Measurements from ENCODE around the gene LTF. TPM values are rescaled to one million over a fixed set of nuclear protein-coding genes. Genes with fewer than 3 reads are reported as not detected.

LTF gene
- total and polyA plus RNA-seq, 2 experiments from 2014 or later: 0.73 to 1.3 TPM

DNA sequence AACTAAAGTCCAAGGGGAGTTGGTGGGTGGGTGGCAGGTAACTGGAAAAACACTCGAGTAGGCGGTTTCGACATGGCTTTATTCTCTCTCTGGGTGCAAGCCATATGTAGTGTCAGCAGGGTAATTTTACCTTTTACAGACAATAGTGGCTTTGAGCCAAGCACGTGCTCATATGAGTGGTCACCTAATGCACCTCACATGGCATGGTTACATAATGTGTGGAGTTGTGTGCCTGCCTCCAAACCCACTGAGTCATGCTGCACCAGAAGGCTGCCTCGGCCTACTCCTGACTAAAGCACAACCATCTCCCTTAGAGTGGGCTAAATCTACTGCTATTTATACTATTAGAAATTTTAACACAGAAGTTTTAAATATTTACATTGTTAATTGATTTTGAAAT is 41.1 kb downstream of the LTF start:
- Histone ChIP-seq H4K20me1 (replicated peaks; ENCODE audit: insufficient read depth) (no peaks in the 10 kb centered on the region), H2AFZ (no peak overlapping the region), H3K4me3 (no peak overlapping the region), H3K79me2 (replicated peaks; ENCODE audit: insufficient read depth) (no peaks in the 10 kb centered on the region), H3K4me1 (ENCODE audit: insufficient read depth) (no peaks in the 10 kb centered on the region; the same call in 1 of the 2 replicates), H3K4me2 (no peak overlapping the region), H3F3A (replicated peaks; ENCODE audit: low read depth) (no peaks in the 10 kb centered on the region), H3K9me2 (ENCODE audit: insufficient read depth) (no peaks in the 10 kb centered on the region), H3K36me3 (ENCODE audit: insufficient read depth) (no peaks in the 10 kb centered on the region), H3K27ac (ENCODE audit: low read depth) (no peak overlapping the region), H3K27me3 (ENCODE audit: insufficient read depth) (no peaks in the 10 kb centered on the region)
- Mint-ChIP-seq H3K4me3 (no peak overlapping the region), H3K27me3 (ENCODE audit: insufficient read depth, low read depth, poor library complexity) (no peaks in the 10 kb centered on the region), H3K27ac (no peak overlapping the region), H3K9me3 (no peaks in the 10 kb centered on the region), H3K4me1 (peaks cover 10% of the 10 kb centered on the region; the same call in 2 of the 3 replicates), H3K36me3 (ENCODE audit: low read depth) (no peaks in the 10 kb centered on the region)
- TF ChIP-seq CREB1 (CRISPR knock-in tag; IDR thresholded peaks at IDR 0.05; ENCODE audit: low read depth): no peak
- ATAC-seq (no peak), DNase-seq (ENCODE audit: low spot score) (no peak)

DNA sequence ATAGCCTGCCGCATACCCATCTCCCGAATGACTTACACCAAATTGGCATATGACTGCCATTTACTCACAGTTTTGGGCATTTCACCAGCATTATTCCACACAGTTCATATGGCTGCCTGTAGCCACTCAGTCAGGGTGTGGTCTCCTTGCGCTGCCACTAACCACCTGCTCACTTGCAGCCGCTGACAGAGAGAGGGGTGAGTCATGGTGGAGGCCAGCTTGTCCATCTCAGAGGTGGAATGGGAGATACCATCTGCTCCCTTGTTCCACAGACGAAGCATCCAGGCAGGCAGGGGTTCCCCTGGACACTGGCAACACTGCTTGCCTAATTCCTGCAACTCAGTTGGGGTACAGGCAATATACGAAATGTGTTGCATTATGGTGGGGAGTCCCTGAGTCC is 42.1 kb downstream of the LTF start:
- Histone ChIP-seq H3K4me1 (ENCODE audit: insufficient read depth) (no peaks in the 10 kb centered on the region), H3K4me3 (no peak overlapping the region), H3K27me3 (ENCODE audit: insufficient read depth) (no peaks in the 10 kb centered on the region), H3K79me2 (replicated peaks; ENCODE audit: insufficient read depth) (no peaks in the 10 kb centered on the region), H4K20me1 (replicated peaks; ENCODE audit: insufficient read depth) (no peaks in the 10 kb centered on the region), H3K4me2 (no peak overlapping the region), H3F3A (replicated peaks; ENCODE audit: low read depth) (no peaks in the 10 kb centered on the region), H2AFZ (no peak overlapping the region), H3K9me2 (ENCODE audit: insufficient read depth) (no peaks in the 10 kb centered on the region), H3K36me3 (ENCODE audit: insufficient read depth) (no peaks in the 10 kb centered on the region), H3K27ac (ENCODE audit: low read depth) (no peak overlapping the region)
- Mint-ChIP-seq H3K36me3 (ENCODE audit: low read depth) (no peaks in the 10 kb centered on the region), H3K4me1 (peaks cover 16% of the 10 kb centered on the region; the same call in 2 of the 3 replicates), H3K9me3 (no peaks in the 10 kb centered on the region), H3K4me3 (no peak overlapping the region), H3K27me3 (ENCODE audit: insufficient read depth, low read depth, poor library complexity) (no peaks in the 10 kb centered on the region), H3K27ac (no peak overlapping the region)
- ATAC-seq (no peak), DNase-seq (ENCODE audit: low spot score) (no peak)
- TF ChIP-seq ZNF331 (CRISPR knock-in tag; IDR thresholded peaks at IDR 0.05; ENCODE audit: low read depth) (no peak), NANOG (IDR thresholded peaks at IDR 0.05; ENCODE audit: borderline replicate concordance) (no peak), CREB1 (CRISPR knock-in tag; IDR thresholded peaks at IDR 0.05; ENCODE audit: low read depth) (no peak), EZH2 (IDR thresholded peaks at IDR 0.05; ENCODE audit: low read depth, unreplicated experiment) (no peak), STAT1 (IDR thresholded peaks at IDR 0.05; ENCODE audit: unreplicated experiment) (no peak), POLR2AphosphoS5 (IDR thresholded peaks at IDR 0.05; ENCODE audit: low read depth) (no peak)
- TF ChIP-seq, protein P1, sequence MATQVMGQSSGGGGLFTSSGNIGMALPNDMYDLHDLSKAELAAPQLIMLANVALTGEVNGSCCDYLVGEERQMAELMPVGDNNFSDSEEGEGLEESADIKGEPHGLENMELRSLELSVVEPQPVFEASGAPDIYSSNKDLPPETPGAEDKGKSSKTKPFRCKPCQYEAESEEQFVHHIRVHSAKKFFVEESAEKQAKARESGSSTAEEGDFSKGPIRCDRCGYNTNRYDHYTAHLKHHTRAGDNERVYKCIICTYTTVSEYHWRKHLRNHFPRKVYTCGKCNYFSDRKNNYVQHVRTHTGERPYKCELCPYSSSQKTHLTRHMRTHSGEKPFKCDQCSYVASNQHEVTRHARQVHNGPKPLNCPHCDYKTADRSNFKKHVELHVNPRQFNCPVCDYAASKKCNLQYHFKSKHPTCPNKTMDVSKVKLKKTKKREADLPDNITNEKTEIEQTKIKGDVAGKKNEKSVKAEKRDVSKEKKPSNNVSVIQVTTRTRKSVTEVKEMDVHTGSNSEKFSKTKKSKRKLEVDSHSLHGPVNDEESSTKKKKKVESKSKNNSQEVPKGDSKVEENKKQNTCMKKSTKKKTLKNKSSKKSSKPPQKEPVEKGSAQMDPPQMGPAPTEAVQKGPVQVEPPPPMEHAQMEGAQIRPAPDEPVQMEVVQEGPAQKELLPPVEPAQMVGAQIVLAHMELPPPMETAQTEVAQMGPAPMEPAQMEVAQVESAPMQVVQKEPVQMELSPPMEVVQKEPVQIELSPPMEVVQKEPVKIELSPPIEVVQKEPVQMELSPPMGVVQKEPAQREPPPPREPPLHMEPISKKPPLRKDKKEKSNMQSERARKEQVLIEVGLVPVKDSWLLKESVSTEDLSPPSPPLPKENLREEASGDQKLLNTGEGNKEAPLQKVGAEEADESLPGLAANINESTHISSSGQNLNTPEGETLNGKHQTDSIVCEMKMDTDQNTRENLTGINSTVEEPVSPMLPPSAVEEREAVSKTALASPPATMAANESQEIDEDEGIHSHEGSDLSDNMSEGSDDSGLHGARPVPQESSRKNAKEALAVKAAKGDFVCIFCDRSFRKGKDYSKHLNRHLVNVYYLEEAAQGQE (IDR thresholded peaks at IDR 0.05; ENCODE audit: unreplicated experiment): no peak
- TF ChIP-seq, protein P2, sequence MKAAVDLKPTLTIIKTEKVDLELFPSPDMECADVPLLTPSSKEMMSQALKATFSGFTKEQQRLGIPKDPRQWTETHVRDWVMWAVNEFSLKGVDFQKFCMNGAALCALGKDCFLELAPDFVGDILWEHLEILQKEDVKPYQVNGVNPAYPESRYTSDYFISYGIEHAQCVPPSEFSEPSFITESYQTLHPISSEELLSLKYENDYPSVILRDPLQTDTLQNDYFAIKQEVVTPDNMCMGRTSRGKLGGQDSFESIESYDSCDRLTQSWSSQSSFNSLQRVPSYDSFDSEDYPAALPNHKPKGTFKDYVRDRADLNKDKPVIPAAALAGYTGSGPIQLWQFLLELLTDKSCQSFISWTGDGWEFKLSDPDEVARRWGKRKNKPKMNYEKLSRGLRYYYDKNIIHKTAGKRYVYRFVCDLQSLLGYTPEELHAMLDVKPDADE (IDR thresholded peaks at IDR 0.05): no peak
- TF ChIP-seq, protein P3, sequence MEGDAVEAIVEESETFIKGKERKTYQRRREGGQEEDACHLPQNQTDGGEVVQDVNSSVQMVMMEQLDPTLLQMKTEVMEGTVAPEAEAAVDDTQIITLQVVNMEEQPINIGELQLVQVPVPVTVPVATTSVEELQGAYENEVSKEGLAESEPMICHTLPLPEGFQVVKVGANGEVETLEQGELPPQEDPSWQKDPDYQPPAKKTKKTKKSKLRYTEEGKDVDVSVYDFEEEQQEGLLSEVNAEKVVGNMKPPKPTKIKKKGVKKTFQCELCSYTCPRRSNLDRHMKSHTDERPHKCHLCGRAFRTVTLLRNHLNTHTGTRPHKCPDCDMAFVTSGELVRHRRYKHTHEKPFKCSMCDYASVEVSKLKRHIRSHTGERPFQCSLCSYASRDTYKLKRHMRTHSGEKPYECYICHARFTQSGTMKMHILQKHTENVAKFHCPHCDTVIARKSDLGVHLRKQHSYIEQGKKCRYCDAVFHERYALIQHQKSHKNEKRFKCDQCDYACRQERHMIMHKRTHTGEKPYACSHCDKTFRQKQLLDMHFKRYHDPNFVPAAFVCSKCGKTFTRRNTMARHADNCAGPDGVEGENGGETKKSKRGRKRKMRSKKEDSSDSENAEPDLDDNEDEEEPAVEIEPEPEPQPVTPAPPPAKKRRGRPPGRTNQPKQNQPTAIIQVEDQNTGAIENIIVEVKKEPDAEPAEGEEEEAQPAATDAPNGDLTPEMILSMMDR (conservative IDR thresholded peaks at IDR 0.05; ENCODE audit: low read depth in 2 of 2): no peak
- TF ChIP-seq, protein P4, sequence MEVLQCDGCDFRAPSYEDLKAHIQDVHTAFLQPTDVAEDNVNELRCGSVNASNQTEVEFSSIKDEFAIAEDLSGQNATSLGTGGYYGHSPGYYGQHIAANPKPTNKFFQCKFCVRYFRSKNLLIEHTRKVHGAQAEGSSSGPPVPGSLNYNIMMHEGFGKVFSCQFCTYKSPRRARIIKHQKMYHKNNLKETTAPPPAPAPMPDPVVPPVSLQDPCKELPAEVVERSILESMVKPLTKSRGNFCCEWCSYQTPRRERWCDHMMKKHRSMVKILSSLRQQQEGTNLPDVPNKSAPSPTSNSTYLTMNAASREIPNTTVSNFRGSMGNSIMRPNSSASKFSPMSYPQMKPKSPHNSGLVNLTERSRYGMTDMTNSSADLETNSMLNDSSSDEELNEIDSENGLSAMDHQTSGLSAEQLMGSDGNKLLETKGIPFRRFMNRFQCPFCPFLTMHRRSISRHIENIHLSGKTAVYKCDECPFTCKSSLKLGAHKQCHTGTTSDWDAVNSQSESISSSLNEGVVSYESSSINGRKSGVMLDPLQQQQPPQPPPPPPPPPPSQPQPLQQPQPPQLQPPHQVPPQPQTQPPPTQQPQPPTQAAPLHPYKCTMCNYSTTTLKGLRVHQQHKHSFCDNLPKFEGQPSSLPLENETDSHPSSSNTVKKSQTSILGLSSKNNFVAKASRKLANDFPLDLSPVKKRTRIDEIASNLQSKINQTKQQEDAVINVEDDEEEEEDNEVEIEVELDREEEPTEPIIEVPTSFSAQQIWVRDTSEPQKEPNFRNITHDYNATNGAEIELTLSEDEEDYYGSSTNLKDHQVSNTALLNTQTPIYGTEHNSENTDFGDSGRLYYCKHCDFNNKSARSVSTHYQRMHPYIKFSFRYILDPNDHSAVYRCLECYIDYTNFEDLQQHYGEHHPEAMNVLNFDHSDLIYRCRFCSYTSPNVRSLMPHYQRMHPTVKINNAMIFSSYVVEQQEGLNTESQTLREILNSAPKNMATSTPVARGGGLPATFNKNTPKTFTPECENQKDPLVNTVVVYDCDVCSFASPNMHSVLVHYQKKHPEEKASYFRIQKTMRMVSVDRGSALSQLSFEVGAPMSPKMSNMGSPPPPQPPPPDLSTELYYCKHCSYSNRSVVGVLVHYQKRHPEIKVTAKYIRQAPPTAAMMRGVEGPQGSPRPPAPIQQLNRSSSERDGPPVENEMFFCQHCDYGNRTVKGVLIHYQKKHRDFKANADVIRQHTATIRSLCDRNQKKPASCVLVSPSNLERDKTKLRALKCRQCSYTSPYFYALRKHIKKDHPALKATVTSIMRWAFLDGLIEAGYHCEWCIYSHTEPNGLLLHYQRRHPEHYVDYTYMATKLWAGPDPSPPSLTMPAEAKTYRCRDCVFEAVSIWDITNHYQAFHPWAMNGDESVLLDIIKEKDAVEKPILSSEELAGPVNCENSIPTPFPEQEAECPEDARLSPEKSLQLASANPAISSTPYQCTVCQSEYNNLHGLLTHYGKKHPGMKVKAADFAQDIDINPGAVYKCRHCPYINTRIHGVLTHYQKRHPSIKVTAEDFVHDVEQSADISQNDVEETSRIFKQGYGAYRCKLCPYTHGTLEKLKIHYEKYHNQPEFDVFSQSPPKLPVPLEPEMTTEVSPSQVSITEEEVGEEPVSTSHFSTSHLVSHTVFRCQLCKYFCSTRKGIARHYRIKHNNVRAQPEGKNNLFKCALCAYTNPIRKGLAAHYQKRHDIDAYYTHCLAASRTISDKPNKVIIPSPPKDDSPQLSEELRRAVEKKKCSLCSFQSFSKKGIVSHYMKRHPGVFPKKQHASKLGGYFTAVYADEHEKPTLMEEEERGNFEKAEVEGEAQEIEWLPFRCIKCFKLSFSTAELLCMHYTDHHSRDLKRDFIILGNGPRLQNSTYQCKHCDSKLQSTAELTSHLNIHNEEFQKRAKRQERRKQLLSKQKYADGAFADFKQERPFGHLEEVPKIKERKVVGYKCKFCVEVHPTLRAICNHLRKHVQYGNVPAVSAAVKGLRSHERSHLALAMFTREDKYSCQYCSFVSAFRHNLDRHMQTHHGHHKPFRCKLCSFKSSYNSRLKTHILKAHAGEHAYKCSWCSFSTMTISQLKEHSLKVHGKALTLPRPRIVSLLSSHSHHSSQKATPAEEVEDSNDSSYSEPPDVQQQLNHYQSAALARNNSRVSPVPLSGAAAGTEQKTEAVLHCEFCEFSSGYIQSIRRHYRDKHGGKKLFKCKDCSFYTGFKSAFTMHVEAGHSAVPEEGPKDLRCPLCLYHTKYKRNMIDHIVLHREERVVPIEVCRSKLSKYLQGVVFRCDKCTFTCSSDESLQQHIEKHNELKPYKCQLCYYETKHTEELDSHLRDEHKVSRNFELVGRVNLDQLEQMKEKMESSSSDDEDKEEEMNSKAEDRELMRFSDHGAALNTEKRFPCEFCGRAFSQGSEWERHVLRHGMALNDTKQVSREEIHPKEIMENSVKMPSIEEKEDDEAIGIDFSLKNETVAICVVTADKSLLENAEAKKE (CRISPR knock-in tag; IDR thresholded peaks at IDR 0.05): no peak
